GM10847 (cell line): ENCODE measurements around the gene AVEN.

ENCODE experiments used
- POLR2A ChIP-seq: IDR thresholded peaks from 2 replicates; pipeline ENCODE4 v1.6.1; 2011; ENCODE audit not compliant: insufficient read length; ENCODE audit errors: extremely low read depth

The AVEN gene

GRCh38 chr15:33913459-33913858 lies 125.5 kb downstream of the AVEN start:
- TF ChIP-seq POLR2A: no peak

GRCh38 chr15:33912326-33912725 lies 126.7 kb downstream of the AVEN start:
- TF ChIP-seq POLR2A: no peak

DNA sequence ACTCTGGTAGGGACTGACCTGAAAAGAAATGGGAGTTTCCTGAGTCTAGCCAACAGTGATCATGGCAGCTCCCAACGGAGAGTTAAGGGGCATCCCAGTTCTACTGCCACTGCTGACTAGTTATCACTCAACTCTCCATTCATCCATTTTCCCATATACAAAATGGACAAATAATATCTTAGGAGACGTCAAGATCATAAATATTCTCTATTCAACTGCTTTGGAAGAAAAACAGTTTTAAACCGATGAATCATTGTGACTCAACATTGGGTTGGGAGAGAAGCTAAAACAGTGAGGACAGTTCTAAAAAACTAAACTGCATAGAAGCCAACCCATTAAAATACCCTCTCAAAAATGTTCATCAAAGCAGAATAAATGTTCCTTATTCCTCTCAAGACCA lies 128.3 kb downstream of the AVEN start:
- TF ChIP-seq POLR2A: no peak

- no peak for TF ChIP-seq POLR2A
Measured at GRCh38 chr15:33908406-33908805, 130.6 kb downstream of the AVEN start.

DNA sequence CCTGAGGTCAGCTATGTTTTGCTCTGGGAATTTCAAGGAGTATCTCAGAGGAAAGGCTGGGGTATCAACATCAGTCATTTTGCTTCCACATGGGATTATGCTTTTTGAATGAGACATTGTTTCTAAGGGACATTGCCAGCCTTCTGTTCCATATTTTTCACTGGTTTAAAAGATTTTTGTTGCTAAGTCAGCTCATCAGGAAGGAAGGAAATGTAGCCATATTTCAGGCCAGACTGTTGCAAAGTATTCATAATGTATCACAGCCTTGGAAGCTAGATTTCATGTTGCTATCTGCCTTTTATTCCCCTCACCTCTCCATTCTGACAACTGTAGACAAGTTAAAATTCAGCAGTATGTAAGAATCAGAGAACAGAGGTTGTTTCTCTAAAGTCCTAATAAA lies 131.7 kb downstream of the AVEN start:
- no peak for TF ChIP-seq POLR2A

- TF ChIP-seq POLR2A: no peak
Measured at GRCh38 chr15:33903661-33904060, 135.3 kb downstream of the AVEN start.

DNA sequence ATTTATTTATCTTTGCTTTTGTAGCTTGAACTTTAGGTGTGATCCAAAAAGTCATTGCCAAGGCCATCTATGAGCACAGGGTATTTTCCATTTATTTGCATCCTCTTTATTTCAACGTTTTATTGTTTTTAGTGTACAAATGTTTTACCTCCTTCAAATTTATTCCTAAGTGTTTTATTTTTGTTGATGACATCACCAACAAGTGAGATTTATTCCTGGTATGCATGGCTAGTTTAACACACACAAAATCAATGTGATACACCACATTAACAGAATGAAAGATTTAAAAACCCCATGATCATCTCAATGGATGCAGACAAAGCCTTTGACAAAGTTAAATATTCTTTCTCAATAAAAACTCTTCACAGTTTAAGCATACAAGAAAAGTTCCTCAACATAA lies 137.0 kb downstream of the AVEN start:
- no peak for TF ChIP-seq POLR2A

- no peak for TF ChIP-seq POLR2A
Measured at GRCh38 chr15:33894193-33894592, 144.8 kb downstream of the AVEN start.

DNA sequence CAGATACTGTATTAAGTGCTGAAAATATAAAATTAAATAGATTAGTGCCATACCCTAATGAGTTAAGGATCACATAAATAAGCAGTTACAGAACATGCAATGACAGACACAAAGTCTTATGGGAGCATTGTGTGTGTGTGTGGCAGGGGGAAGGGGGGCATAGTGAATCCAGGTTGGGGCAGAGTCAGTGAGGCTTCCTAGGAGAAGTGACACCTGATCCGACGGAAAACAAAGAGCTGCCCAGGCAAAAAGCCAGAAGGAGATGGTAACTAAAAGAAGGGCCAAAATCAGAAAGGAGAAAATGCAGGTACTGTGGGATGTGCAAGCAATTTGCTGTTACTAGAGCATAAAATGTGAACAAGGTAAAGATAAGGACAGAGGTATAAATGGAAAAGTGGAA lies 150.8 kb downstream of the AVEN start:
- no peak for TF ChIP-seq POLR2A

GRCh38 chr15:33882921-33883320 lies 156.1 kb downstream of the AVEN start:
- TF ChIP-seq POLR2A: no peak

- no peak for TF ChIP-seq POLR2A
Measured at GRCh38 chr15:33874156-33874555, 164.8 kb downstream of the AVEN start.

GRCh38 chr15:33872416-33873106 lies 166.4 kb downstream of the AVEN start:
- no peak for TF ChIP-seq POLR2A

GRCh38 chr15:33871980-33872379 lies 167.0 kb downstream of the AVEN start:
- no peak for TF ChIP-seq POLR2A

DNA sequence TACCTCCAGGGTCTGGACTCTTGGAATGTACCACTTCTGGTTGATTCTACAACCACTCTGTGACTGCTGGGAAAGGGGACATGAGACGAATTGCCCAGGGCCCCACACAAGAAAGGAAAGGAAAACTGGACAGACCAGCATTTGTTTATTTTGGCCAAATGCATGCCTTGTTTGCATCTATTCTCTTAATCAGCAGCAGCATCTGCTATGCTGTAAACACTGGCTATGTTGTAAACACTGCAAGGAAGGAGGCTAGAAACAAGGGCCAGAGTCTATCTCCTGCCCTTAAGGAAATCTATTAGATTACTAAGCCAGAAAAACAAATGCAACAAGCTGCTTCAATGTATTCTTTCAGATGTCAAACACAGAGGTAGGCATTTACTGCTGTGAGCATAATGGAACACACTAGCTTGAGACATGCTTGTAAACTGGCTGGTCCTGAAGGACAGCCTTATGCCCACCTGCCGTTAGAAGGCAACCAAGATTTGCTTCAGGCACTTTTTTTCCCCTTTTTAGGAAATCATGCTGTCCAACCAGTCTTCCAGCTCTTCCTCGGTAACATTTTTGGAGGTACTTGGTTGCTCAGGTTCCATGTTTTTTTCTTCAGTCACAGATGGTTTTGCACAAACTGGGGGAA lies 172.8 kb downstream of the AVEN start:
- TF ChIP-seq POLR2A: no peak

GRCh38 chr15:33865416-33865815 lies 173.6 kb downstream of the AVEN start:
- no peak for TF ChIP-seq POLR2A

DNA sequence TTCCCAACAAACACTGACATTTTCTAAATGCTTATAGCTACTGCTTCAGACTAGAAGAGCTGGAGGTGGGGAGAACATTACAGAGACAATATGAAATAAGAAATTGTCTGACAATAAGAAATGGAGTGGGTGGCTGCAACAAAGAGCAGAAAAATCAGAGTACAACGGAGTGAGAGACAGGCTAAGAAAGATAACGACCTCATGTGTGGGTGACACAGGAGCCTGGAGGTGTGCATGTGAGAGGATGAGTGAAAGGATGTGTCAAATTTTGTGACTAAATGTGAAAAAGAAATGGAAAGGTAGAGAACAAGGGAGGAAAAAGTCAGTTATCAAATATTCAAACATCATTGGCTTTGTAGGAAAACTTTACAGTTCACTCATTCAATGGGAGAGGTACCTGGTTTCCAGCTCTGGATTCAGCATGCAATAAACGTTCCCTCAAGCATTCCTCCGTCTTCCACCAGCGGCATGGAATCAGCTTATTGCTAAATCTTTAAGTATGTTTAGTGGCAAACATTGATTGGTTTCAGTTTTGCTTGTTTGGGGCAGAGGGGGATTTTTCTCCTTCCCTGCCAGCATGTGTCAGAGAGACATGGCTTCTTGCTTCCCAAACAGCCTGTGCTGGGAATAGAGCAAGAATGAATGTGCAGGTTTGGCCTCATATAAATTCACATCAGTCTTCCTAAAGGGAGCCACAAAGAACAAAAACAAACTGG lies 174.5 kb downstream of the AVEN start:
- TF ChIP-seq POLR2A: no peak
